Glomerular endothelial cell (primary cell): ENCODE measurements around the gene DNTT. TPM values are rescaled to one million over a fixed set of nuclear protein-coding genes. Genes with fewer than 3 reads are reported as not detected.
A peak's percentile ranks its signal among the peaks of the same experiment; 100 is the strongest.

Experiments
- DNase-seq: peaks from one replicate; pipeline ENCODE4 v3.0.0-alpha.2; 2011; ENCODE audit warnings: low read depth, low spot score; ENCODE audit errors: extremely low read depth
- total RNA-seq: library from RNA; depleted of rRNA; stranded (reverse); fragments of >200 nt; gene quantifications from 2 replicates; pipeline ENCODE4 v1.2.3, GENCODE V29; 2015

Gene DNTT
- total RNA-seq, 1 donor from 2014 or later, result not detected

- peak; percentile 18 for DNase-seq
Measured at GRCh38 chr10:96339956-96340904, 36.0 kb downstream of the DNTT start.

GRCh38 chr10:96341219-96342182 lies 37.3 kb downstream of the DNTT start:
- no peak for DNase-seq

- DNase-seq, result no peak
Measured at GRCh38 chr10:96342402-96342801, 38.2 kb downstream of the DNTT start.

- DNase-seq, result no peak
Measured at GRCh38 chr10:96344178-96344577, 39.9 kb downstream of the DNTT start.

GRCh38 chr10:96345222-96345621 lies 41.0 kb downstream of the DNTT start:
- no peak for DNase-seq

GRCh38 chr10:96346295-96346694 lies 42.1 kb downstream of the DNTT start:
- DNase-seq, result no peak

- no peak for DNase-seq
Measured at GRCh38 chr10:96352027-96352426, 47.8 kb downstream of the DNTT start.

GRCh38 chr10:96352582-96352981 lies 48.3 kb downstream of the DNTT start:
- no peak for DNase-seq

- no peak for DNase-seq
Measured at GRCh38 chr10:96357038-96357620, 52.9 kb downstream of the DNTT start.

- DNase-seq, result no peak
Measured at GRCh38 chr10:96358851-96359540, 54.8 kb downstream of the DNTT start, which contains the start of gene OPALIN. Gene OPALIN (minus strand): TSS chr10:96359002. CDS start chr10:96358896, 106 bp downstream.

GRCh38 chr10:96359616-96360015 lies 55.4 kb downstream of the DNTT start:
- DNase-seq, result no peak

GRCh38 chr10:96360331-96360730 lies 56.1 kb downstream of the DNTT start:
- DNase-seq, result no peak

GRCh38 chr10:96360766-96361165 lies 56.5 kb downstream of the DNTT start:
- DNase-seq, result no peak

- DNase-seq, result no peak
Measured at GRCh38 chr10:96365571-96365970, 61.3 kb downstream of the DNTT start.

- no peak for DNase-seq
Measured at GRCh38 chr10:96366508-96366907, 62.3 kb downstream of the DNTT start.

GRCh38 chr10:96367470-96367869 lies 63.2 kb downstream of the DNTT start:
- DNase-seq, result no peak

- no peak for DNase-seq
Measured at GRCh38 chr10:96368971-96369370, 64.7 kb downstream of the DNTT start.

- no peak for DNase-seq
Measured at GRCh38 chr10:96369890-96370583, 65.8 kb downstream of the DNTT start.

GRCh38 chr10:96370584-96371157 lies 66.4 kb downstream of the DNTT start:
- DNase-seq, result peak; percentile 27
